ENCODE data around the gene STX8.
"Not testable (repeated sequence)": the region's sequence is repeated elsewhere in the genome, so short reads cannot be mapped to it uniquely, and the experiment has no call there.

STX8 gene

DNA sequence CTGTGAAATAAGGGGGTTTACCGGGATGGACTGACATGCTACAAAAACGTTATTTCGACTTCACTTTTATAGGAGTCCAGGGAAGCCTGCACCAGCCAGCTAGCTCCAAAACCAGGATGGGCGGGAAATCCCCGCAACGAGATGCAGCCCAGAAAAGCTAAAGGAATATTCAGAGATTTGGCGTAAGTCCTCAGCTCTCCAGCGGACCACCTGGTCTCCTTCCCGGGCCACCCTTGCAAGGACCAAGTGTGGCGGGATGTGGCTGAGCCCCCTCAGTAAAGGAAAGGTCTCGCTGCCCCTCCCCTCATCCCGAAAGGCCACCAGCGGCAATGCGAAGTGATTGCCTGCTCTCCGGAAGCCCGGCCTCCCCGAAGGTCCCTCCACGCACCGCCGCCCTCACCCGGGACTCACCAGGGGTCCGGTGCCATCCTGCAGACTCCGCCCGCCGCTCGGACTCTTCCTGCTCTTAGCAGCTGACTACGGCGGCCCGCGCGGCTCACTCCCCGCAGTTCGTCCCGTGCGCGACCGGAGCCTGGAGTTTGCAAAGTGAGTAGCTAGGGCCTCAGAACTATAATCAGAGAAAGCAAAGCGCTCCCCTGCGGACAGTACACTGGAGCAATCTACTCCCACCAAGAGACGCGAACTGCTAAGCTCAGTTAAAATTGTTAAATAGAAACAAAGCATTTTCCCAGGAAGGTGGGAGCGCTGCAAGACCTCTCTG lies at the start of gene STX8:
STX8 (minus strand) TSS at position 440 of the 721 bp plus-strand sequence; CDS start at position 428, 12 bp downstream.
- peak; percentile 90 to 92 for DNase-seq

DNA sequence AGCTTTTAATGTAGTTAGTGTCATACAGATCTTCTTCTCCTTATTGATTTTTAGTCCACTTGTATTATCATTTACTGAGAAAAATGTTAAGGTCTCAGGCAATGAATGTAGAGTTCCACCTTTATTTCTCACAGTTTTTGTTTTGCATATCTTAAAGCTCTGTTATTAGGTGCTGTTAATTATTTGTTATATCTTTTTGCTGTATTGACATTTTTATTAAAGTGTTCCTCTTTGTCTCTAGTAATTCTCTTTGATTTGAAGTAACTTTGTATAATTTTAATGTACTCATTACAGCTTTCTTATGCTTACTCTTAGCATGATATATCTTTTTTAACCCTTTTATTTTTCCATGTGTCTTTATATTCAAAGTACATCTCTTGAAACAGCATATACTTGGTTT lies 47.3 kb upstream of the STX8 start:
- no peak for DNase-seq

GRCh38 chr17:9615486-9615885 lies 39.9 kb upstream of the STX8 start:
- DNase-seq = no peak

DNA sequence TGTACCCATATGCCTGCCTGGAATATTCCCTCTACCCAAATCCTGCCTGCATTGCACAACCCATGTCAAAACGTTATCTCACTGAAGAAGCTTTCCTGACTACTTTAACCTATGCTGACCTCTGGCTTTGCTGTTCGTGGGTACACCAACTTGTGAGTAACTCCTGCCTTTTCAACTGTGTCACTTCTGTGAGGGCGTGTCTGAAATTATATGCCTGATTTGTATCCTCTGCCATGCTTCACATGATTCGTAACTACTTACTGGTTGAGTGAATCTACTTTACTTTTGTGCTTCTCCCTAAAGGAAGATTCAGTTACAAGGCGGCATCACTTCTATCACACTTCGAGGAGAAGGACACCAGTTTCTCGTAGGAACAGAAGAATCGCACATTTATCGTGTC lies 36.4 kb upstream of the STX8 start:
- DNase-seq = no peak

DNA sequence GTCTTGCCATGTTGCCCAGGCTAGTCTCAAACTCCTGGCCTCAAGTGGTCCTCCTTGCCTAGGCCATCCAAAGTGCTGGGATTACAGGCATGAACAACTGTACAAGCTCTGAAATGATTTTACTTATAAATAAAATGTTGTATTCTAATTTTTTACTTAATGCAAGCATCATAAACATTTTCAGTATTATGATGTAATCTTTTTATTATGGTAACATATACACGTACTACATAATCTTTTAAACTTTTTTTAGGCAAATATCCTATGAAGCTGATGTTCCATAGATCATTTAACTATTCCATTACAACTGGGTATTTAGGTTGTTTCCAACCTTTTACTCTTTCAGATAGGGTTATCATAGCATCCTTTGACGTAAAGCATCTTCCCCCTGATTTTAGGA lies 35.9 kb upstream of the STX8 start:
- no peak for DNase-seq

DNA sequence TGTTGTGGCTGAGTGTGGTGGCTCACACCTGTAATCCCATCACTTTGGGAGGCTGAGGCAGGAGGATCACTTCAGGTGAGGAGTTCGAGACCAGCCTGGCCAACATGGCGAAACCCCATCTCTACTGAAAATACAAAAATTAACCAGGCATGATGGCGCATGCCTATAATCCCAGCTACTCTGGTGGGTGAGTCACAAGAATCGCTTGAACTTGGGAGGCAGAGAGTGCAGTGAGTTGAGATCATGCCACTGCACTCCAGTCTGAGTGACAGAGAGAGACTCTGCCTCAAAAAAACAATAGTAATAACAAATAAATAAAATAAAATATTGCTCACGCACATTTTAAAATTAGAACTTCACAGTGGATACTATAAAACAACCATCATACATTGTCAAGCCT lies 31.4 kb upstream of the STX8 start:
- DNase-seq = not testable (repeated sequence)

DNA sequence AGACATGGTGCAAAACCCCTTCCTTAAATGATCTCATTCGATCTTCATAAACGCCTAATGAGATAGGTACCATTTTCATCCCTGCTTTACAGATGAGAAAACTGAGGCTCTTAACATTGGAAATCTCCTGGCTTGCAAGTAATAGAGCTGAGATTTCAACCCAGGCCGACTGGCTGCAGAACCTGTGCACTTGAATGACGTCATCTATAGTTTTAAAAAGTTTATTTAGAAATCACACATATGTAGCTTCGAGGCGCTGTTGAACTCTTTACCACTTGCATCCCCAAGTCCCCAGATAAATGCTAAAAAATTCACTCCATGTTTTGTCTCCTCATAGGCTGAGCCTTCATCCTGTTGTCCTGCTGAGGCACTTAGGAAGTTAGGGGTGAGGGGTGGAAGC lies 30.8 kb upstream of the STX8 start:
- no peak for DNase-seq

GRCh38 chr17:9604583-9604982 lies 29.0 kb upstream of the STX8 start:
- DNase-seq = not testable (repeated sequence)

DNA sequence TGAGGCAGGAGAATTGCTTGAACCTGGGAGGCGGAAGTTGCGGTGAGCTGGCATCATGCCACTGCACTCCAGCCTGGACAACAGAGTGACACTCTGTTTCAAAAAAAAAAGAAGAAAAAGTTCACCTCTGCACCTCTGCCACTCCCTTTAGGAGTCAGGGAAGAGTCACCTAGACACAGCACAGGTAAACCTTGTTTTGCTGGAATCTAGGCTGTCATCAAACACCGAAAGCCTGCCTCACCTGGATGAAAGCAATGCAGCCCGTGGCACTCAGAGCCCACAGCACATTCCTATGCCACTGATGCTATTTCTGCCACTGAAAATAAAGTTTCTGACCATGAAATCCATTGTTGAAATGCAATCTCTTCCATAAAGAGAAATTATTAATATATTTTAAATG lies 23.0 kb upstream of the STX8 start:
- DNase-seq = no peak

DNA sequence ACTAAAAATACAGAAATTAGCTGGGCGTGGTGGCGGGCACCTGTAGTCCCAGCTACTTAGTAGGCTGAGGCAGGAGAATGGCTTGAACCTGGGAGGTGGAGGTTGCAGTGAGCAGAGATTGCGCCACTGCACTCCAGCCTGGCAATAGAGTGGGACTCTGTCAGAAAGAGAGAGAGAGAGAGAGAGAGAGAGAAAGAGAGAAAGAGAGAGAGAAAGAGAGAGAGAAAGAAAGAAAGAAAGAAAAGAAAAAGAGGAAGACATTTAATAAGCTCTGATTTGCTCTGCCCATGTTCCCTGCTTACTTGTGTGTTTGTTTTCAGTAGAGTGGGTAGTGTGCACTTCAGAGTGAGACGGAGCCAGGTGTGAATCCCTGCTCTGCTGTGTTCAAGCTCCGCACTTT lies 22.0 kb upstream of the STX8 start:
- DNase-seq = not testable (repeated sequence)

- DNase-seq = no peak
Observed at GRCh38 chr17:9594065-9594464, 18.4 kb upstream of the STX8 start.

- DNase-seq = no peak
Observed at GRCh38 chr17:9587969-9588656, 12.5 kb upstream of the STX8 start.

GRCh38 chr17:9577373-9577709 lies 1.7 kb upstream of the STX8 start:
- DNase-seq = no peak

DNA sequence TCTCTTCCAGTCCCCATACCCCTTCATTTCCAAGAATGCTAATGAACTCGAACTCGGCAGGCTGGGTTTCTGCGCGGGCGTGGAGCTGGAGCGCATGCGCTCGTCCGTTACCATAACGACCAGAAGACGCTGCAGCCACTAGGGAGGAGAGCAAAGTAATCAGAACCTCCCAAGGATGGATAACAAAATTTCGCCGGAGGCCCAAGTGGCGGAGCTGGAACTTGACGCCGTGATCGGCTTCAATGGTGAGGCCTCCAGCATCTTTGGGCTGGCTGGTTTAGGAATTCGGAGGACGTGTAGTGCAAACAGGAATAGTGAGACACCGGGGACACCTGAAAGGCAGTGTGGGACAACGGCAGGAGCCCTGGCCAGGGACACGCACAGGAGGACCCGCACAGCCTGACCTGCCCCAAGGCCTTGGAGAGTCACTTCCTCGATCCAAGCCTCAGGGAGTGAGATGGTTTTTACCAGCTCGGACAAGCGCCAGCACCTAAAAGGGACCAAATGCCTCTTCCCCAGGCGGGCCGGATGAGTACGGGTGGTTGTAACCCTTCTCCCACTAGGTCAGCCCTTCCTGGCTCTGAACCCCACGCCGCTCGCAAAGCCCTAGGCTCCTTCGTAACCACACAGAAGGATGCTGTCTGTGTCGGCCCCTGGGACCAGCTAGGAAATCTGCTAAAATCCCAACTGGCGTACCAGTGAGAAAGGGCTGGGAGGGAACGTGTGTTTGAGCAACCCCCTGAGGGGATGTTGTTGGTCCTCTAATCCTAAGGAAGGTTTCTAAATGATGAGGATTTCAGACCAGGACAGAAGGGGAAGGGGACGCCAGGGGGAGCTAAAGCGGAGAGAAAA lies 1.1 kb upstream of the STX8 start, which contains the start of gene CFAP52:
CFAP52 (plus strand) TSS at position 122 of the 852 bp plus-strand sequence; CDS start at position 176, 54 bp downstream.
- peak; percentile 78 to 83 for DNase-seq

DNA sequence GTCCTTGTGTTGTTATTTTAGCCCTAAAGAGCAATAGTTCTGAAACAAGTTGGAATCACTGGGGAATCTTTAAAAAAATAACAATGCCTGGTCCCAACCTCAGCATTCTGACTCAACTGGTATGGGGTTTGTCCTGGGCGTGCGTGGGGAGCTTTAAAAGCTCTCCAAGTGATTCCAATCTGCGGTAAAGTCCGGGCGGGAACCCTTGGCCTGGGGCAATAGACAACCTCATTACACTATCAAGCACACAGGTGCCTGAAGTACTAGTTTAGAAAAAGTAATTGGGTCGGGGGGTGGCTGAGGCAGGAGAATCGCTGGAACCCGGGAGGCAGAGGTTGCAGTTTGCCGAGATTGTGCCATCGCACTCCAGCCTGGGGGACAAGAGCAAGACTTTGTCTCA lies 4.4 kb downstream of the STX8 start:
- DNase-seq = no peak

GRCh38 chr17:9568957-9569588 lies 6.5 kb downstream of the STX8 start:
- DNase-seq = no peak

DNA sequence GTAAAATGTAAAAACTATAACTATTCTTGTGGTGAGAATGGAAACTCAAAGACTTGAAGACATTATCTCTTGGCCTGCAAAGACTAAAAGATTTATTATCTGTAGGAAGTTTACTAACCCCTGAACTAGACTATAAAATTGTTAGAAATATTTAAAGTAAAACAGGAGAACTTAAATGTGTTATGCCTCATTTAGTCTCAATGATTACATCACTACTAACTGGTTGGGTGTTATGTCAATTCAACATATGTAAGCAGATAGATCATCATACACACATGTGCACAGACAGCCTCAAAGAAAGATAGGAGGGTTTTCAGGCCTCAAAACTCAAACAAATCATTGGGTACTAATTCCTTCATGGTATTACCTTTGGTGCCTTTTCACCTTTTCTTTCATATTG lies 7.6 kb downstream of the STX8 start:
- no peak for DNase-seq

DNA sequence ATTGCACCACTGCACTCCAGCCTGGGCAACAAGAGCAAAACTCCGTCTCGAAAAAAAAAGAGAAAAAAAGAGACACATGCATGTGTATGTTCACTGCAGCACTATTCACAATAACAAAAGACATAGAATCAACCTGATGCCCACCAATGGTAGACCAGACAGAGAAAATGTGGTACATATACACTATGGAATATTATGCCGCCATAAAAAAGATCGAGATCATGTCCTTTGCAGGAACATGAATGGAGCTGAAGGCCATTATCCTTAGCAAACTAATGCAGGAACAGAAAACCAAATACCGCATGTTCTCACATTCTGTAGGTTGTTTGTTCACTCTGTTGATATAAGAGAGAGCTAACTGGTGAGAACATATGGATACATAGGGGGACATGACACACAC lies 8.9 kb downstream of the STX8 start:
- DNase-seq = not testable (repeated sequence)

GRCh38 chr17:9566067-9566466 lies 9.6 kb downstream of the STX8 start:
- no peak for DNase-seq

GRCh38 chr17:9564104-9564503 lies 11.5 kb downstream of the STX8 start:
- DNase-seq = no peak

DNA sequence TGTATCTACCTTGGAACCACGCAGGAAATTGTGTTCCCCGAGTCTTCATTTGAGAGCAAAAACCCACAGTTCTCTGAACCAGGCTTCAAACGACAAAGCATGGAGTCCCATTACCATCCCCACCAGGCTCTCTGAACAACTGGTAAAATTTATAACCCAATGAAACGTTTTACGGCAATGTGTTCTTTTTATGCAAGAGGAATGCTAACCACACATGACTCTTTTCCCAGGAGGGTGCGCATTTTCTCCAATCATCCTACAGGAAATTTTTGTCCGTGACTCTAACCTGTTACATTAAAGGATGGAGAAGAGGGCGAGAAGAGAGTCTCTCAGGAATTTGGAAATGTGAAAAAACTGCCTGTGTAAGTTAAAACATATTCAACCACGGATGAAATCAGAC lies 17.8 kb downstream of the STX8 start:
- DNase-seq = no peak

DNA sequence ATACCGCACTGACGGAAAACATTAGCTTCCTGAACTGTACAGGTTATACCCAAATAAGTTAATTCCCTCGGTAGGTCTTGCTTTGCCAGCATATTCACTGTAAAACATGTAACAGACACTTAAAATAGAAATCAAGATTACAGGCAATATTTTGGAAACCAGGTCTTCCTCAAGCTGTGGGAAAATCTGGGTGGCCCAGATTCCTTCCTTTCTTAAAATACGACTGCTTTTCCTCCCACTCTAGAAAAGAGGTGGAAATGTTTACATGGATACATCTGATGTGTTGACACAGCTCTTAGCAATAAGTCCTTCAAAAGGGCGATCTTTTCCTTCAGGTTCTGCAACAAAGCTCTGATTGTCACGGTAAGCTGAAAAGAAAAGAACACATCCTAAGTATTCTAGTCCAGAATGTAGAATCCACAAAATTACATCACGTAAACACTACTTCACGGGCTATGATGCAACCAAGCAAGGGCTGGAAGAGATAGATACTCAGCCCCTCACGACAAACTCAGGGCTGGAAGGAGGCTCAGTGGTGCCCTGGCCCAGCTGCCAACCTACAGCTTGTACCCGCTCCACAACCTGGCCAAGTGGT lies 18.4 kb downstream of the STX8 start:
- no peak for DNase-seq

DNA sequence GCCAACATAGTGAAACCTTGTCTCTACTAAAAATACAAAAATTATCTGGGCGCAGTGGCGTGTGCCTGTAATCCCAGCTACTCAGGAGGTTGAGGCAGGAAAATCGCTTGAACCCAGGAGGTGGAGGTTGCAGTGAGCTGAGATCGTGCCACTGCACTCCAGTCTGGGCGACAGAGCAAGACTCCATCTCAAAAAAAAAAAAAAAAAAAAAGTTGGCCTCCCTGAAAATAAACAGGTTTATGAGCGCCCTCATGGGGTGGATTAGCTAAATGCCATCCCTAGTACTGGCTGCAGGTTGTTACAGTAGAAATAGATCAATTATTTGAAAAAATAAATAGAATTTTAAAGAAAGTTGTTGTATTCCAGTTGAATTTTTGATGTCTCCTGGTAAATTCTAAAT lies 20.9 kb downstream of the STX8 start:
- DNase-seq = peak; percentile 50 to 71
